MM.1S (cell line): Measurements from ENCODE around the gene POTEH.
"Not testable (repeated sequence)": the region's sequence is repeated elsewhere in the genome, so short reads cannot be mapped to it uniquely, and the experiment has no call there.

Experiments
- DNase-seq: peaks from one replicate; pipeline ENCODE4 v3.0.0-alpha.2; 2015
- H2AFZ ChIP-seq: fragments of 300-600 bp; sonication (generic); 2 replicates; pipeline ENCODE4 v1.6.0; 2016; ENCODE audit warnings: antibody characterized with exemption, low read length
- H3F3A ChIP-seq: fragments of 300-600 bp; sonication (generic); 2 replicates; pipeline ENCODE4 v1.6.1; 2016; ENCODE audit warnings: mild to moderate bottlenecking, antibody characterized with exemption, low read length, moderate library complexity, mixed read lengths; ENCODE audit not compliant: insufficient read depth
- H3K27ac ChIP-seq: fragments of 300-600 bp; sonication (generic); 2 replicates; pipeline ENCODE4 v1.5.1; 2016; ENCODE audit warnings: mild to moderate bottlenecking, low read length
- H3K27me3 ChIP-seq: fragments of 300-600 bp; sonication (generic); replicated peaks from 2 replicates; pipeline ENCODE4 v1.6.0; 2016; ENCODE audit warnings: low read length; ENCODE audit not compliant: insufficient read depth
- H3K36me3 ChIP-seq: fragments of 300-600 bp; sonication (generic); replicated peaks from 2 replicates; pipeline ENCODE4 v1.6.1; 2016; ENCODE audit warnings: mild to moderate bottlenecking, low read length, mixed read lengths; ENCODE audit not compliant: insufficient read depth
- H3K4me1 ChIP-seq: fragments of 300-600 bp; sonication (generic); 2 replicates; pipeline ENCODE4 v1.6.1; 2016; ENCODE audit warnings: low read length, mixed read lengths
- H3K4me2 ChIP-seq: fragments of 300-600 bp; sonication (generic); 2 replicates; pipeline ENCODE4 v1.6.0; 2016; ENCODE audit warnings: low read depth, low read length
- H3K4me3 ChIP-seq: fragments of 300-600 bp; sonication (generic); 2 replicates; pipeline ENCODE4 v1.5.1; 2016; ENCODE audit warnings: low read length, mixed read lengths
- H3K79me2 ChIP-seq: fragments of 300-600 bp; sonication (generic); 2 replicates; pipeline ENCODE4 v1.6.1; 2016; ENCODE audit warnings: mixed run types, low read length, mixed read lengths
- H3K9ac ChIP-seq: fragments of 300-600 bp; sonication (generic); 2 replicates; pipeline ENCODE4 v1.6.1; 2016; ENCODE audit warnings: low read length, mixed read lengths
- H3K9me2 ChIP-seq: fragments of 300-600 bp; sonication (generic); replicated peaks from 2 replicates; pipeline ENCODE4 v1.6.1; 2016; ENCODE audit warnings: mild to moderate bottlenecking, low read length, mixed read lengths; ENCODE audit not compliant: insufficient read depth
- H3K9me3 ChIP-seq: fragments of 300-600 bp; sonication (generic); replicated peaks from 2 replicates; pipeline ENCODE4 v1.6.1; 2016; ENCODE audit warnings: mild to moderate bottlenecking, low read length, mixed read lengths; ENCODE audit not compliant: insufficient read depth
- H4K20me1 ChIP-seq: fragments of 300-600 bp; sonication (generic); 2 replicates; pipeline ENCODE4 v1.6.1; 2016; ENCODE audit warnings: mild to moderate bottlenecking, low read length, moderate library complexity, mixed read lengths; ENCODE audit not compliant: insufficient read depth

POTEH gene

GRCh38 chr22:15689012-15689748 lies 646 bp upstream of the POTEH start:
- DNase-seq = not testable (repeated sequence)

DNA sequence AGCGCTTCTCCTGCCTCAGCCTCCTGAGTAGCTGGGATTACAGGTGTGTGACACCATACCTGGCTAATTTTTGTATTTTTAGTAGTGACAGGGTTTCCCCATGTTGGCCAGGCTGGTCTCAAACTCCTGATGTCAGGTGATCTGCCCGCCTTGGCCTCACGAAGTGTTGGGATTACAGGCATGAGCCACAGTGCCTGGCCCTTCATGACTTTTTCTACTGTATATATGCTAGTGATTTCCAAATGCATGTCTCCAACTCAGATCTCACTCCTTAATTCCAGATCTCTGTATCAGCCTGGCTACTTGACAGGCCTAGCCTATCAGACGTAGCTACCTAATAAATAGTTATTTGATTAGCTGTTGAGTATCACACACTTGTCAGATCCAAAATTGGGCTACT lies 23.8 kb downstream of the POTEH start:
- not testable (repeated sequence) for DNase-seq, H3K27me3 ChIP-seq, H3K9me3 ChIP-seq, H4K20me1 ChIP-seq, H3K36me3 ChIP-seq, H3K27ac ChIP-seq, H3K4me1 ChIP-seq, H3K4me3 ChIP-seq, H3K4me2 ChIP-seq, H3F3A ChIP-seq, H2AFZ ChIP-seq, H3K79me2 ChIP-seq, H3K9me2 ChIP-seq, H3K9ac ChIP-seq

More at GRCh38 chr22:15689012-15689748, 646 bp upstream of the POTEH start:
- H3K4me1 ChIP-seq, H3K27me3 ChIP-seq, H3K4me2 ChIP-seq, H3K4me3 ChIP-seq, H3K9me3 ChIP-seq, H3K36me3 ChIP-seq, H3K9ac ChIP-seq, H3K9me2 ChIP-seq, H3F3A ChIP-seq, H3K27ac ChIP-seq, H4K20me1 ChIP-seq, H3K79me2 ChIP-seq, H2AFZ ChIP-seq: not testable (repeated sequence)

DNA sequence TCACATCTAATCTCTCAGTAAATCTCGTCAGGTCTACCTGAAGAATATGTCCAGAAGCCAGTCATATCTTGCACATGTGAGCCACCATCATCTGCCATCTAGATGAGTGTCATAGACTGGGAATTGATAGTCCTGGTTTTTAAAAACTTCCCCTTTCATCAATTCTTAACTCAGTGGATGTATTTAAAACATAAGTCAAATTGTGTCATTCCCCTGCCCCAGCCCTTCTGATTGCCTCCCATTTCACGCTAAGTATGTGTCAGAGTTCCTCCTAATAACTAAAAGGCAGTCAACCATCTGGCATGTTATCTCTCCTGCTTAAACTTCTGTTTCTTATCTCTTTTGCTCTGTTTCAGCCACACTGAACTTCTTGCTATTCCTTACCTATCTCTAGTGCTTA lies 24.3 kb downstream of the POTEH start:
- not testable (repeated sequence) for H3F3A ChIP-seq, H3K36me3 ChIP-seq, H3K9ac ChIP-seq, H3K27ac ChIP-seq, H3K4me1 ChIP-seq, H3K27me3 ChIP-seq, H4K20me1 ChIP-seq, H2AFZ ChIP-seq, H3K9me2 ChIP-seq, H3K9me3 ChIP-seq, H3K4me3 ChIP-seq, H3K4me2 ChIP-seq, H3K79me2 ChIP-seq, DNase-seq

DNA sequence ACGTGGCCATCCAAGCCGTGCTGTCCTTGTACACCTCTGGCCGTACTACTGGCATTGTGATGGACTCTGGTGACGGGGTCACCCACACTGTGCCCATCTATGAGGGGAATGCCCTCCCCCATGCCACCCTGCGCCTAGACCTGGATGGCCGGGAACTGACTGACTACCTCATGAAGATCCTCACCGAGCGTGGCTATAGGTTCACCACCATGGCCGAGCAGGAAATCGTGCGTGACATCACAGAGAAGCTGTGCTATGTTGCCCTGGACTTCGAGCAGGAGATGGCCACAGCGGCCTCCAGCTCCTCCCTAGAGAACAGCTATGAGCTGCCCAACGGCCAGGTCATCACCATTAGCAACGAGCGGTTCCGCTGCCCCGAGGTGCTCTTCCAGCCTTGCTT lies 32.1 kb downstream of the POTEH start:
- H3K9me3 ChIP-seq, H3K27ac ChIP-seq, H3K4me1 ChIP-seq, H3K4me2 ChIP-seq, H3K9me2 ChIP-seq, H3F3A ChIP-seq, H3K79me2 ChIP-seq, H3K9ac ChIP-seq, H3K4me3 ChIP-seq, H4K20me1 ChIP-seq, H3K27me3 ChIP-seq, DNase-seq, H2AFZ ChIP-seq, H3K36me3 ChIP-seq: not testable (repeated sequence)

GRCh38 chr22:15729209-15729917 lies 39.5 kb downstream of the POTEH start:
- not testable (repeated sequence) for H4K20me1 ChIP-seq, H3F3A ChIP-seq, H3K27me3 ChIP-seq, H3K36me3 ChIP-seq, H3K4me3 ChIP-seq, H3K9ac ChIP-seq, H3K4me1 ChIP-seq, H3K27ac ChIP-seq, H3K4me2 ChIP-seq, DNase-seq, H3K9me3 ChIP-seq, H3K79me2 ChIP-seq, H3K9me2 ChIP-seq, H2AFZ ChIP-seq

- H3K9me2 ChIP-seq, H3K36me3 ChIP-seq, H3K4me1 ChIP-seq, H3K9ac ChIP-seq, H3K4me2 ChIP-seq, DNase-seq, H3K9me3 ChIP-seq, H4K20me1 ChIP-seq, H3K4me3 ChIP-seq, H2AFZ ChIP-seq, H3K79me2 ChIP-seq, H3K27ac ChIP-seq, H3K27me3 ChIP-seq, H3F3A ChIP-seq: not testable (repeated sequence)
Measured at GRCh38 chr22:15731023-15731422, 41.2 kb downstream of the POTEH start.

DNA sequence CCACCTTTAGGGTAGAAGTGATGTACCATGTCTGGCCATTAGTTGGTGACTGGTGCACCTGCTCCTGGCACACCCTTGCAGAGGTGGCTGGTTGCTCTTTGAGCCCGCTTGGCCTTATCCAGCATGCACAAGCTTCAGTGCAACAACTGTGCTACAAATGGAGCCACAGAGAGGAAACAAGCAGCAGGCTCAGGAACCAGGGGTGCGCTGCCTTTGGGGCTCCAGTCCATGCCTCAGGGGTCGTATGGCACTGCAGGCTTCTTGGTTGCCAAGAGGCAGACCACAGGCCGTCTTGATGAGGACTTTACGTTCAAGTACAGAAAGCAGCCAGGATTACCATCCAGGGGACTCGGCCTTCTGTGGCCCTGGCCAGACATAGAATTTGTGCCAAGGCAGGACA lies 44.6 kb downstream of the POTEH start:
- not testable (repeated sequence) for H2AFZ ChIP-seq, H3K27ac ChIP-seq, DNase-seq, H3F3A ChIP-seq, H3K36me3 ChIP-seq, H3K79me2 ChIP-seq, H4K20me1 ChIP-seq, H3K9ac ChIP-seq, H3K27me3 ChIP-seq, H3K4me3 ChIP-seq, H3K4me1 ChIP-seq, H3K9me2 ChIP-seq, H3K9me3 ChIP-seq, H3K4me2 ChIP-seq
